ENCODE measurements around the gene TSC22D4.

GRCh38 chr7:100449190-100449795 lies 29.7 kb downstream of the TSC22D4 start:
- TF ChIP-seq CTCF (conservative IDR thresholded peaks at IDR 0.05) (no peak), EZH2 (IDR thresholded peaks at IDR 0.05; ENCODE audit: low read depth) (no peak)
